K562 (cell line): ENCODE results near the gene DLAT. TPM values are rescaled to one million over a fixed set of nuclear protein-coding genes. Genes with fewer than 3 reads are reported as not detected.

ENCODE experiments used
- BHLHE40 ChIP-seq: IDR thresholded peaks from 2 replicates; pipeline ENCODE4 v1.6.1; 2011; ENCODE audit warnings: low read length, improper control_type of control experiment
- BRD4 ChIP-seq: fragments of 200-600 bp; sonication (generic); IDR thresholded peaks from 2 replicates; pipeline ENCODE4 v1.6.1; 2017; ENCODE audit warnings: inconsistent platforms
- CGGBP1 ChIP-seq: fragments of 250-450 bp; sonication (Bioruptor Pico); IDR thresholded peaks from 2 replicates; pipeline ENCODE4 v1.9.0; 2021; ENCODE audit warnings: mild to moderate bottlenecking
- E2F3 ChIP-seq: fragments of 250-450 bp; sonication (Bioruptor Pico); IDR thresholded peaks from 2 replicates; pipeline ENCODE4 v1.4.0; 2020; ENCODE audit warnings: mild to moderate bottlenecking
- FOXK2 ChIP-seq, 2 experiments: fragments of 450-650 bp; IDR thresholded peaks in 1 of 2; conservative IDR thresholded peaks in 1 of 2; 2 replicates each; pipeline ENCODE4 v1.6.1; 2016; ENCODE audit warnings: low read depth in 2 of 2, mild to moderate bottlenecking in 1 of 2
- FOXO4 ChIP-seq: fragments of 450-650 bp; formaldehyde crosslinking; IDR thresholded peaks from 2 replicates; pipeline ENCODE4 v1.4.0; 2020; ENCODE audit warnings: mild to moderate bottlenecking, moderate library complexity
- GATA2 ChIP-seq: sonication (generic); formaldehyde crosslinking; IDR thresholded peaks from 2 replicates; pipeline ENCODE4 v1.4.0; 2020; ENCODE audit warnings: mild to moderate bottlenecking, missing genetic modification reagents
- GTF2E2 ChIP-seq: fragments of 200-800 bp; sonication (Bioruptor generic); IDR thresholded peaks from 2 replicates; pipeline ENCODE4 v1.6.1; 2016; ENCODE audit warnings: missing genetic modification characterization, missing compliant biosample characterization
- HMGN3 ChIP-seq: IDR thresholded peaks from 2 replicates; pipeline ENCODE4 v1.6.1; 2011; ENCODE audit warnings: borderline replicate concordance, low read depth, mild to moderate bottlenecking, mixed read lengths, low read length; ENCODE audit not compliant: insufficient read length; ENCODE audit errors: extremely low read depth
- KAT8 ChIP-seq: fragments of 450-650 bp; IDR thresholded peaks from 2 replicates; pipeline ENCODE4 v1.6.1; 2016; ENCODE audit warnings: low read depth, mild to moderate bottlenecking
- KDM4B ChIP-seq, 2 experiments: fragments of 450-650 bp in 1 of 2; sonication (generic) in 1 of 2; IDR thresholded peaks; 2 replicates each; pipeline ENCODE4 v1.6.1; 2016 to 2017; ENCODE audit warnings: borderline replicate concordance in 2 of 2, antibody characterized with exemption in 1 of 2, low read depth in 1 of 2, mild to moderate bottlenecking in 1 of 2
- LEF1 ChIP-seq: fragments of 450-650 bp; IDR thresholded peaks from 2 replicates; pipeline ENCODE4 v1.6.1; 2016; ENCODE audit warnings: mild to moderate bottlenecking
- MCM7 ChIP-seq, 2 experiments: fragments of 450-650 bp; IDR thresholded peaks; 2 replicates each; pipeline ENCODE4 v1.6.1; 2016 to 2018
- RBM22 ChIP-seq: fragments of 200-400 bp; formaldehyde crosslinking; IDR thresholded peaks from 2 replicates; pipeline ENCODE4 v1.6.1; 2018; ENCODE audit warnings: low read length, low read depth; ENCODE audit not compliant: poor library complexity, severe bottlenecking
- RHOXF2B ChIP-seq: fragments of 250-450 bp; sonication (Bioruptor Pico); conservative IDR thresholded peaks from 2 replicates; pipeline ENCODE4 v1.5.1; 2021
- SMARCC2 ChIP-seq: fragments of 450-650 bp; IDR thresholded peaks from 2 replicates; pipeline ENCODE4 v1.6.1; 2017; ENCODE audit warnings: antibody characterized with exemption, moderate library complexity, mild to moderate bottlenecking, low read depth
- TAF15 ChIP-seq: fragments of 200-400 bp; formaldehyde crosslinking; IDR thresholded peaks from 2 replicates; pipeline ENCODE4 v1.6.1; 2017; ENCODE audit warnings: mild to moderate bottlenecking, low read depth, low read length, moderate library complexity
- TAL1 ChIP-seq: fragments of 450-650 bp; IDR thresholded peaks from 2 replicates; pipeline ENCODE4 v1.6.1; 2016; ENCODE audit warnings: mild to moderate bottlenecking
- TBP ChIP-seq: optimal IDR thresholded peaks from 2 replicates; pipeline ENCODE3; 2011; ENCODE audit warnings: low read depth, low read length, improper control_type of control experiment
- TEAD1 ChIP-seq, 2 experiments: fragments of 450-650 bp in 1 of 2; sonication (generic) in 1 of 2; formaldehyde crosslinking; IDR thresholded peaks; 2 replicates each; pipeline versions ENCODE4 v1.4.0 to v1.8.0; 2020 to 2022; ENCODE audit warnings: mild to moderate bottlenecking in 2 of 2, missing genetic modification reagents in 1 of 2
- TEAD2 ChIP-seq: fragments of 450-650 bp; IDR thresholded peaks from 2 replicates; pipeline ENCODE4 v1.6.1; 2016; ENCODE audit warnings: missing genetic modification characterization, control low read depth, missing compliant biosample characterization
- XRCC4 ChIP-seq: IDR thresholded peaks from one replicate; pipeline ENCODE4 v1.6.1; 2011; ENCODE audit not compliant: insufficient read depth, insufficient read length; ENCODE audit errors: extremely low read depth
- ZBTB8A ChIP-seq: fragments of 450-650 bp; IDR thresholded peaks from 2 replicates; pipeline ENCODE4 v1.6.1; 2018; ENCODE audit warnings: mild to moderate bottlenecking, moderate library complexity; ENCODE audit not compliant: partially characterized antibody
- ZC3H8 ChIP-seq: fragments of 450-650 bp; IDR thresholded peaks from 2 replicates; pipeline ENCODE4 v1.6.1; 2017
- ZFP30 ChIP-seq: fragments of 250-450 bp; sonication (Bioruptor Pico); IDR thresholded peaks from 2 replicates; pipeline ENCODE4 v1.8.0; 2022; ENCODE audit warnings: moderate library complexity, mild to moderate bottlenecking, inconsistent platforms, borderline replicate concordance
- ZKSCAN3 ChIP-seq: fragments of 250-450 bp; sonication (Bioruptor Pico); IDR thresholded peaks from 2 replicates; pipeline ENCODE4 v1.4.0; 2020
- ZNF165 ChIP-seq: fragments of 250-450 bp; sonication (Bioruptor Pico); IDR thresholded peaks from 2 replicates; pipeline ENCODE4 v1.4.0; 2020; ENCODE audit warnings: borderline replicate concordance
- ZNF316 ChIP-seq: fragments of 450-650 bp; IDR thresholded peaks from 2 replicates; pipeline ENCODE4 v1.6.1; 2016
- ZNF408 ChIP-seq: fragments of 250-450 bp; sonication (Bioruptor Pico); IDR thresholded peaks from 2 replicates; pipeline ENCODE4 v1.4.0; 2020; ENCODE audit warnings: low read depth, mild to moderate bottlenecking, moderate library complexity
- polyA plus RNA-seq, 8 experiments: library from polyadenylated mRNA; depleted of rRNA in 4 of 8; stranded (reverse) in 5 of 8; unstranded in 3 of 8; fragments of >200 nt; fragmentation: Nextera tagmentation in 2 of 8; fragmentation: Illumina TruSeq in 1 of 8; extraction: Ambion mirVana in 2 of 8; extraction: Trizol in 1 of 8; gene quantifications; 2 replicates each; pipeline versions ENCODE4 v1.2.1 to v1.2.3, GENCODE V29; 2011 to 2014; ENCODE audit warnings: inconsistent platforms in 1 of 8, missing spikeins in 1 of 8
- total RNA-seq, 7 experiments: library from RNA; depleted of rRNA in 6 of 7; stranded (reverse); fragments of >200 nt in 6 of 7; fragmentation: Illumina TruSeq in 2 of 7; extraction: Trizol in 2 of 7; gene quantifications; 2 replicates each; pipeline versions ENCODE4 v1.2.1 to v1.2.3, GENCODE V29; 2011 to 2021; ENCODE audit warnings: low replicate concordance in 1 of 7

The DLAT gene
- total and polyA plus RNA-seq, 9 of the 15 experiments (the other 6 are each of a cell fraction or from before 2014, with no cell fraction given) = 41.7 to 152 (median 105) TPM

DNA sequence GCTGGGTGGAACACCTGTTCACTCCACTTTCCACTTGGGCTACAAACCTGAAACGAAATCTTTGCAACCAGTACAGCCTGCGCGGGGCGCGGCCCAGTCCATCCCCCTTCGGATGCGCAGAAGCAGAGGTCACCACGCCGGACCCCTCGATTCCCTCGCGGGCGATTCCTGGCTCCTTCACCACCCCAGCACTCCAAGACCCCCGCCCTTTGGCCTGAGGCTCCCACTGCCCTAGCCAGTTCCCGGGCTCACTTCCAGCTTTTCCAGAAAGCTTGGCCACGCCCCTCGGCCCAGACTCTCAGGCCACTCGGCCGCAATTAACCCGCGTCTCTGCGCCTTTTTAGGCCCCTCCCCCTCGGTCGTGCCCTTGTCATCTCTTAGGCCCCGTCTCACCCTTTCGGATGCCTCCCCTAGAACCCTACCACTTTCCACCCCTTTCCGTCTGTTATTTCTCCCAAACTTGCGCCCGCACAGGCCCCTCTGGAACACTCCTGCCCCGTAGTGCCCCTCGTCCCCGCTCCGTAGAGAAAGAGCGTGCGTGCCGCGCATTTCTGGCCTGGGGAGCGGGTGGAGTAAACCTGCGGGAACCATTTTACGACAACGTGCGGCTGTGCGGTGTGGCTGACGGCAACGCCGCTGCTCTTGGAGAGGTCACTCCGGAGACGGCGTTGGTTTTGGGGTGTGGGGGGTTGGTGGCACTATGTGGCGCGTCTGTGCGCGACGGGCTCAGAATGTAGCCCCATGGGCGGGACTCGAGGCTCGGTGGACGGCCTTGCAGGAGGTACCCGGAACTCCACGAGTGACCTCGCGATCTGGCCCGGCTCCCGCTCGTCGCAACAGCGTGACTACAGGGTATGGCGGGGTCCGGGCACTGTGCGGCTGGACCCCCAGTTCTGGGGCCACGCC is at the start of gene DLAT (continued):
- peak; percentile 63 for TF ChIP-seq BHLHE40
- no peak for TF ChIP-seq ZKSCAN3 (CRISPR knock-in tag)
- no peak for TF ChIP-seq CGGBP1
- TF ChIP-seq TAF15 = no peak
- peak; percentile 48 for TF ChIP-seq RBM22
- no peak for TF ChIP-seq MCM7 (IDR thresholded peaks at IDR 0.05)
- no peak for TF ChIP-seq TAL1
- TF ChIP-seq KDM4B (IDR thresholded peaks at IDR 0.05; ENCODE audit: borderline replicate concordance in 2 of 2, low read depth in 1 of 2) = no peak
- 0 out of 2 replicates have a peak, but pooled peaks have one; percentile 50 for TF ChIP-seq ZC3H8
- peak; percentile 37 for TF ChIP-seq HMGN3
- no peak for TF ChIP-seq KAT8
- TF ChIP-seq BRD4 = peak; percentile 86; the same call in 1 of the 2 replicates
- no peak for TF ChIP-seq SMARCC2
- TF ChIP-seq GTF2E2 (tag) = peak; percentile 86
- TF ChIP-seq TEAD2 (tag) = no peak
- no peak for TF ChIP-seq ZNF165 (CRISPR knock-in tag)
- no peak for TF ChIP-seq XRCC4
- peak; percentile 77 for TF ChIP-seq TBP
- TF ChIP-seq ZNF316 = peak; percentile 46; the same call in 1 of the 2 replicates
- TF ChIP-seq FOXO4 (CRISPR knock-in tag) = peak; percentile 50; the same call in 1 of the 2 replicates
- TF ChIP-seq RHOXF2B (CRISPR knock-in tag) = no peak
- TF ChIP-seq TEAD1 (CRISPR knock-in tag; IDR thresholded peaks at IDR 0.05) = peak; percentile 29 to 46; a peak in 2 of 4 replicates
- no peak for TF ChIP-seq ZFP30 (CRISPR knock-in tag)
- no peak for TF ChIP-seq LEF1
- no peak for TF ChIP-seq ZNF408 (CRISPR knock-in tag)
- TF ChIP-seq GATA2 (CRISPR knock-in tag) = no peak
- no peak for TF ChIP-seq ZBTB8A
- peak; percentile 78 to 90; a peak in 3 of 4 replicates for TF ChIP-seq FOXK2 (conservative IDR thresholded peaks at IDR 0.05 in 1 of 2, IDR thresholded peaks at IDR 0.05 in 1 of 2; ENCODE audit: low read depth in 2 of 2)
- no peak; the same call in 1 of the 2 replicates for TF ChIP-seq E2F3 (CRISPR knock-in tag)
